HG02970 (cell line): ENCODE measurements around the gene ARID5A.

Experiments used
- ATAC-seq: cut with Tn5 transposase; IDR thresholded peaks from one replicate; pipeline ENCODE4 v1.9.1; 2021; ENCODE audit warnings: mild to moderate bottlenecking, moderate library complexity, moderate number of reproducible peaks; ENCODE audit not compliant: unreplicated experiment, low FRiP score

Gene ARID5A

GRCh38 chr2:96506016-96506906 lies 30.3 kb upstream of the ARID5A start:
- ATAC-seq: no peak

DNA sequence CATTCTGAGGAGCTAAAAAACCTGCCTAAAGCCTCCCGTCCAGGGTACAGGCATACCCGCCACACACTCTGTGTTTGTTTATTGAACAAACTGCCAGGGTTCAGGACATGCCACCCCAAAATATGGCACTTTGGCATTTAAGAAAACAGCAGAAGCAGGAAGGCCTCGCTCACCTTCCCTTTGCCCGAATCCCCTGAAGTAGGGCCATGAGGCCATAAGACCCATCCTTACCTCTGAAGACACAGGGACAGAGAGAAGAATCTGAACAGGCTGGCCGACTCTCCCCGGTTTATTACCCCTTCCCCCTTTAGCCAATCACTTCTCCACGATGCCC lies 29.7 kb upstream of the ARID5A start:
- ATAC-seq: no peak

- ATAC-seq: no peak
These were observed 28.5 kb upstream of the ARID5A start for GRCh38 chr2:96507957-96508520.

DNA sequence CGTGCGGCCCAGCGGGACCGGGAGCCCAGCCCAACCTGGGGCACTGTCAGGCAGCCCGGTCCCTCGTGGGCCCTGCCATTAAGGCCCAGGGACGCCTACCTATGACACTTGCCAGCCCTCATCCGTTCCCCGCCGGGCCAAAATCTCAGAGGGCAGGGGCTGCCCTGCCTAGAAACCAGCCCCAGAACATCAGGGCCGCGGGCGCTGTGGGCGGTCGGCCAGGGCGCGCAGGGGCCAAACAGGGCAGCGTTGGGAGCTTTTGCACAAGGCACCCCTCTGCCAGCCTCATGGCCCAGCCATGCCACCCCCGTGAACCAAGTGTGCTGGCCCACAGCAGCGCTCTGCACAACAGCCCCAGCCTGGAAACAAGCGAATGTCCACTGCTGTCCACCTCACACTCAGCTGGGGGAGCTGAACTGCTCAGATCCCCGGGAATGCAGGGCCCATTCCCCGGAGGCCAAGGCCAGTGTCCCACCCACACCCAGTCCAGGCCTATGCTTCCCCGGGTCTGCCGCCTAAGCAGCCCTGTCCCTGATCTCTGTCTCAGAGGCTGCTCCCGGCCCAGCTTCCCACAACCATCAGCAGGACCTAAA lies 27.9 kb upstream of the ARID5A start:
- no peak for ATAC-seq

GRCh38 chr2:96509114-96509846 lies 27.3 kb upstream of the ARID5A start:
- ATAC-seq: no peak

GRCh38 chr2:96509847-96510230 lies 26.7 kb upstream of the ARID5A start:
- ATAC-seq: no peak

DNA sequence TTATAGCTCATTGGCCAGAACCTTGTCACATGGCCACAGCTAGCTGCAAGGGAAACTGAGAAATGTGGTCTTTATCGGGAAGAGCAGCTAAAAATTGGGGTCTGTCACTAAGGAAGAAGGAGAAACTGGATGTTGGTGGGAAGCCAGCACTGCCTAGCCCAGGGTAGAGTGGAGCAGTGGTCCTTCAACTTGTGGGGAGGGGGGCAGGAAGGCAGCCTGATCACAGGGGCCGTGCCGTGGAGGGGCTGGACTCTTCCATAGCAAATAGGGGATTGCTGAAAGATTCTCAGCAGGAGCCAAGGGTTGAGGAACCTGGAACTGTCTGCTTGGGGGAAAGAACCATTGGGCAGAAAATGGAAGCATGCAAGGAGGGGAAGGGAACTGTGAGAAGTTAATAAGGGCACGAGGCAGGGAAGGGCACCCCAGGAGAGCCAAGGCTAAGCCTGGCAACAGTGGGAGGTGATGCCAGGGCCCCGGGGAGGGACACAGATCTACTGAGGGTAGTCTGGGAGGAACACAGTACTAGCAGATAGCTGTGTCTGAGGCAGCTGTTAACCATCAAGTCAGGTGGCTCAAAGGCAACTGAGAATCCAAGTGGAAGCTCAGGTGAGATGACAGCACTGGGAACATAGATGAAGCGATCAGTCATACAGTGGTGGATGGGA lies 25.5 kb upstream of the ARID5A start:
- no peak for ATAC-seq

- no peak for ATAC-seq
These were observed 24.7 kb upstream of the ARID5A start for GRCh38 chr2:96511851-96512250.

- no peak for ATAC-seq
These were observed 24.2 kb upstream of the ARID5A start for GRCh38 chr2:96512341-96512740.

DNA sequence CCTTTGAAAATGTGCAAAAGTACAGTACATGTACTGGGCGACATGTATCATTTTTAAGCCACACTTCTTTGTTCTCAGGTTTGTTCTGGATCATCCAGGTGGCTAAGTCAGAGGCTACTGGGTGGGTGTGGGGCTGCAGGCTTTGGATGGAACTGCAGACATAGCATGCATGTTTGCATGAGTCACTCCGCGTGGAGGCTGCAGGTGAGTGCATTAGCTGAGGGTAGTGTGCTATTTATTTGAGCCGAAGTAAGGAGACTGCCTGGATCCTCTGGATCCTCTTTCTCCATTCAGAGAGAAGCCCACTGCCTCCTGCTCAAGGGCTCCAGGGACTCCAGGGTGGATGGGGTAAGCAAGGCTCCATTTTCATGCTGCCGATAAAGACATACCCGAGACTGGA lies 22.0 kb upstream of the ARID5A start:
- no peak for ATAC-seq

- no peak for ATAC-seq
These were observed 19.5 kb upstream of the ARID5A start for GRCh38 chr2:96517079-96517478.

DNA sequence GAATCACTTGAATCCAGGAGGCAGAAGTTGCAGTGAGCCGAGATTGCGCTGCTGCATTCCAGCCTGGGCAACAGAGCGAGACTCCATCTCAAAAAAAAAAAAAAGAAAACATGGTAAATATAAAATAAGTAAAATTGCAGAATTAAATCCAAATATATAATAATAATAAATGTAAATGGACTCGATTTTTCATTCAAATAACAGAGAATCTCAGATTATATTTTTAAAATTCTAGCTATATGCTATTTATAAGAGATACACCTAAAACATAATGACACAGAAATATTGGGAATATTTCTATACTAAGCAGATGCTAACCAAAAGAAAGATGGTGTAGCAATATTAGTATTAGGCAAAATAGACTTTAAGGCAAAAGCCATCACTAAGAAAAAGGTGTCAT lies 16.3 kb upstream of the ARID5A start:
- ATAC-seq: no peak

DNA sequence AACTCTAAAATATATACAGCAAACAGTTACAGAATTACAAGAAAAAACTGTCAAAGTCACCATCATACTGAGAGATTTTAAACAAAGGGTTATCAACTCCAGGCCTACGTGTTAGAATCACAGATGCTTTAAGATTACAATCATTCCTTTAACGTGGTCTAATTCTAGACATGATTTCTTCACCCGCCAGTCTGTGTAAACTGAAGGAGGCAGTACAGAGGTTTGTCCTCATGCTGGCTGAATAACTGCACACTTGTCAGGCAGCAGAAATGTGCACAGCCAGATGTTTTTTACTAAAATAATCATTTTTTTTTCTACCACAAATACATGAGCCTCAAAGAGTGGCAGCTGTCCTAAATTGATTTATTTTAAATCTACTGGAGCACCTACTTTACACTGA lies 15.9 kb upstream of the ARID5A start:
- no peak for ATAC-seq

GRCh38 chr2:96521219-96521618 lies 15.3 kb upstream of the ARID5A start:
- ATAC-seq: no peak

DNA sequence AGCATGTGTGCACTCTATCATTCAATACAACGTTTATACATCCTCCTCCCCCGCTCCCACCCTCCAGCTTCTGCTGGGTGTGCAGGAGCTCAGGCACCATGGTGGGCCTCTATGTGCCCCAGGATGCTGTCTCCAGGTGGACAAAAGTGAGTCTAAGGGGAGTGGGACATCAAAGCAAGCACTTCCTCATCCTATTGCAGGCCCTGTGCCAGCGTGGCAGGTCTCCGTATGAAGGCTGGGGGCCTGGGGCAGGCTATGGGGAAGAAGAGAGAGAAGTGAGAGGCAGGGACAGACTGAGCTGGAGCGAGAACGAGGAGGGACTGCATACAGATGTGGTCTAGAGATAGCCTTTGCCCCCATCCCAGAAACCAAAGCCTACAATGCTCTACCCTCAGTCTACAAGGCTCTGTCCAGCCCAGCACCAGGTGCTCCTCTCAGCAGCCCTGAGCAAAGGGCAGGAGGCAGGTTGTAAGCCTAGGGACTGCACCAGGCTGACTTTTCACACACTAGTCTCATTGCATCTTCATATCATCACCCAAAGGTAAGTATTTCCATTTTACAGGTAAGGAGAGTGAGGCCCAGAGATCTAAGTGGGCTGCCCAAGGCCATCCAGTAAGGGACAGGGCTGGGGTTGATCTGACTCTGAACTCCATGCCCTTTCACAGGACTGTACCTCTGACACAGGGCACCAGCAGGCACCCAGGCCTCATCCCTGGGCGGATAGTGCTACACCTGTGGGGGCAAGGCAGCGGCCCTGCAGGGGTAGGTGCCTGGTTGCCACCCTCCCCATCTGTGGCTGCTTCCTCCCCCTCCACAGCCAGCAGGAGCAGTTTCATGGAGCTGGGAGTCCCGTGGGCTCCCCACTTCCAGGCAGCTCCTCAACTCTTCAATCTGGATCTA lies 14.0 kb upstream of the ARID5A start:
- no peak for ATAC-seq

DNA sequence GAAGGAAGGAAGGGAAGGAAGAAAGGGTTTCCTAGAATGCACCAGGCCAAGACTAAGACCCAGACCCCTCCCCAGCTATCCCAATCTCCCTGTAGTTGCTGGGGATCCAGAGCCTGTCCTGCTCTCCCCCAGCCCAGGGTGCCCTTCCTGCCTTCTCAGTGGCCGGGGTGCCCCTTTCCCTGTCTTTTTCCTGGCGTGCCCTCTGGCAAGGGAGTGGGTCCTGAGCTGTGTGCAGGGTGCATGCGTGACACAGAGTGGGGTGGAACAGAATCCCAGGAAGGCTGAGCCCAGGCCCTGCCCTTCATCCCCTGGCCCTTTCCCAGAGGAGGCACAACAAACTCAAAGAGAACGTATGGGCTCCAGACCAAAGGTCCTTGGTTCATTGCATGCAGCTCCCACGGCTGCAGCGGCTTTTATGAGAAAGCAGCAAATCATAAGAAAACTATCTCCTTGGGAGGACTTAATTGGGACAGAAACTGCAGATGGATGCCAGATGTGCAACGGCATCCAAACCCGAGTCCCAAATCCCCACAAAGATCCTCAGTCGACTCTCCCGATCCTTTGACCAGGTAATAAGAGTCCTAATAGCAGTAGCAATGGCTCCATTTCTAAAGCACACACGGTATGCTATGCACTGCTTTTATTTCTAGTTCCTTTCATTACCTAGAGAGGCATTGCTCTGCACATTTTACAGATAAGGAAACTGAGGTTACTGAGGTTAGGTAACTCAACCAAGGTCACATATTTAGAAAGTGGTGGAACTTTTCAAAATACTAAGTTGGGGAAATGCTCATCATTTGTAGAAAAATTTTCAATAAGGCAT lies 12.7 kb upstream of the ARID5A start:
- ATAC-seq: no peak

DNA sequence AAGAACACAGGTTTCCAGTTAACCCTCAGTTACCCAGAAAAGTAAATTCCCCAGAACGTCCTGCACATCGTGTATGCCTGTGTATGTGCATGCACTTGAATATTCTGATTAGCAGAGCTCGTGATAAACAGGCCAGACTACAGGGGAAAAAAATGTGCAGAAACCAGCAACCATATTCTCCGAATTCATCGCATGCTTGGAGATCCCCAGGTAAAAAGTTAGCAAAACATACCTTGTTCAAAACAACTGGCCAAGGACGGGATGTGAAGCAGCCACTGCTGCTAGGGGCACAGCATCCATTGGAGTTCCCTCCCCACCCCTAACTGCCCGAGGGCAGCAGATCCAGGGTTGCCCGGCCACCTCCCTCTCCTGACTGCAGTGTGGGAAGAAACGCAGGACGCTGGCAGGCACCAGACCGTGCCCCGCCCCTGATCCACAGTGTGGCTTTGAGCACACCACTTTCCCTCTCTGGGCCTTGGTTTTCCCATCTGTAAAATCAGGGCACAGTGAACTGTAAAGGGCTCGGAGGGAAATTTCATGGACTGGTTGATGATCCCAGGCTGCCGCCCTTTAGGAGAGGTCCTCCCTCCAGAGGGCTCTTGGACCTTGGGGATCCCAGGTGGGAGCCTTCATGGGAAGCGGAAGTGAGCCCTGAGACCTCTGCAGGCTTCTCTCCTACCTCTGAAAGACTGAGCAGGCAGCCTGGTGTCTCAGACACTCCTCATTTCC lies 11.9 kb upstream of the ARID5A start:
- no peak for ATAC-seq

- no peak for ATAC-seq
These were observed 11.4 kb upstream of the ARID5A start for GRCh38 chr2:96525211-96525507.
